ENCODE results near the gene THOP1.

GRCh38 chr19:2846180-2846894 lies 61.0 kb downstream of the THOP1 start:
- TF ChIP-seq CTCF (IDR thresholded peaks at IDR 0.05) = no peak
- no peak for TF ChIP-seq POLR2A (IDR thresholded peaks at IDR 0.05)

All from heart left ventricle (tissue), 13 donors.